HG03354 (cell line): Measurements from ENCODE around the gene ZMYND11.
A peak's percentile ranks its signal among the peaks of the same experiment; 100 is the strongest.
"Not testable (repeated sequence)": the region's sequence is repeated elsewhere in the genome, so short reads cannot be mapped to it uniquely, and the experiment has no call there.

Experiments used
- ATAC-seq: cut with Tn5 transposase; IDR thresholded peaks from one replicate; pipeline ENCODE4 v1.9.1; 2021; ENCODE audit warnings: mild to moderate bottlenecking; ENCODE audit not compliant: unreplicated experiment, poor library complexity, severe bottlenecking

ZMYND11 gene

GRCh38 chr10:129810-130209, 5.4 kb upstream of the ZMYND11 start:
- no peak for ATAC-seq

GRCh38 chr10:132946-133898, 2.0 kb upstream of the ZMYND11 start:
- ATAC-seq: no peak

- ATAC-seq: peak; percentile 53
Measured at GRCh38 chr10:134247-135131, 766 bp upstream of the ZMYND11 start.

GRCh38 chr10:135601-136464, 578 bp downstream of the ZMYND11 start:
- peak; percentile 34 for ATAC-seq

- peak; percentile 21 for ATAC-seq
Measured at GRCh38 chr10:136465-136762, 1.2 kb downstream of the ZMYND11 start.

- no peak for ATAC-seq
Measured at GRCh38 chr10:137031-137430, 1.8 kb downstream of the ZMYND11 start.

GRCh38 chr10:137606-138005, 2.4 kb downstream of the ZMYND11 start:
- no peak for ATAC-seq

- no peak for ATAC-seq
Measured at GRCh38 chr10:142371-142770, 7.1 kb downstream of the ZMYND11 start.

GRCh38 chr10:152915-153314, 17.7 kb downstream of the ZMYND11 start:
- no peak for ATAC-seq

GRCh38 chr10:154348-154747, 19.1 kb downstream of the ZMYND11 start:
- no peak for ATAC-seq

GRCh38 chr10:167383-167782, 32.1 kb downstream of the ZMYND11 start:
- no peak for ATAC-seq

GRCh38 chr10:173741-174140, 38.5 kb downstream of the ZMYND11 start:
- no peak for ATAC-seq

GRCh38 chr10:176677-177076, 41.4 kb downstream of the ZMYND11 start:
- ATAC-seq: no peak

- no peak for ATAC-seq
Measured at GRCh38 chr10:178208-178607, 43.0 kb downstream of the ZMYND11 start.

- ATAC-seq: no peak
Measured at GRCh38 chr10:178723-179122, 43.5 kb downstream of the ZMYND11 start.

- ATAC-seq: no peak
Measured at GRCh38 chr10:182441-183201, 47.4 kb downstream of the ZMYND11 start.

GRCh38 chr10:184174-184573, 48.9 kb downstream of the ZMYND11 start:
- no peak for ATAC-seq

GRCh38 chr10:184911-185310, 49.7 kb downstream of the ZMYND11 start:
- no peak for ATAC-seq

- ATAC-seq: not testable (repeated sequence)
Measured at GRCh38 chr10:185571-185970, 50.3 kb downstream of the ZMYND11 start.
